Measurements from ENCODE around the gene PLPPR1. TPM values are rescaled to one million over a fixed set of nuclear protein-coding genes. Genes with fewer than 3 reads are reported as not detected.

Gene PLPPR1
- total RNA-seq, 1 experiment from 2014 or later = not detected

DNA sequence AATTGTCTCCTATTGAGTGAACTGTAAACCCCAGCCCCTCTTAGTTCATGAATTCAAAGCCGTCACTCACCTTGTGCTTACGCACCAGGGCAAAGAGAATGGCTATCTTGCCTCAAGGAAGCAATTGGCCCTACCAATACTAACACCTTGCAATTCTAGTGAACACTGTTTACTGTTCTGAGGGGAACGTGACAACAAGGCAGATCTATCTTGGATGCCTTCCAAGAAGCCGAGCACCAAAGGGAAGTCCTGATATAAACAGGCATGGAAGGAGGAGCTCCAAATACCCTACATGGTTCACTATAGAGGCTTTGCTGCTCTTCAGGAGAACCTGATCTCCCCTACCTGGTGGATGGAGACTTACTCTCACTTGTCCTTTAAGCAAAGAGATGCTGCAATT, 1.7 kb upstream of the PLPPR1 start:
- intact Hi-C loops (cut with micrococcal nuclease) = no loop called here
- RAD21 ChIA-PET (ENCODE audit: low non-redundant PET in 1 of 2, low total read pairs in 2 of 2, uncharacterized antibody in 2 of 2, unreplicated experiment in 2 of 2) = no interaction called here
- H3K9me3 ChIP-seq (ENCODE audit: control insufficient read depth in 1 of 2, insufficient read depth in 1 of 2, low read depth in 1 of 2, low read length in 2 of 2) = no peaks in the 10 kb centered on the region
- no peak overlapping the region for H2AFZ ChIP-seq (ENCODE audit: low read depth, low read length, poor library complexity, severe bottlenecking)
- DNase-seq (ENCODE audit: low read depth, low spot score) = no peak
- no peaks in the 10 kb centered on the region for H3K79me2 ChIP-seq (ENCODE audit: insufficient read depth, low read length)
- no peak overlapping the region for H3K27ac ChIP-seq (ENCODE audit: low read depth, low read length)
- H3K4me3 ChIP-seq (replicated peaks in 1 of 2; ENCODE audit: low read depth in 1 of 2, low read length in 2 of 2) = no peak overlapping the region
- BruUV-seq (replicated peaks) = no TSS peak
- POLR2A ChIA-PET = no interaction called here
- H3K4me2 ChIP-seq (ENCODE audit: low read length) = no peak overlapping the region
- CTCF ChIA-PET = no interaction called here
- no peaks in the 10 kb centered on the region for H4K20me1 ChIP-seq (ENCODE audit: insufficient read depth)
- no peak overlapping the region for H3K9ac ChIP-seq (ENCODE audit: low read length)
- no peaks in the 10 kb centered on the region for H3K4me1 ChIP-seq (ENCODE audit: control insufficient read depth in 1 of 2, insufficient read depth in 2 of 2, low read length in 2 of 2)
- ATAC-seq = no peak
- no peak for TF ChIP-seq ELF1 (IDR thresholded peaks at IDR 0.05; ENCODE audit: borderline replicate concordance, low read depth)
- no peaks in the 10 kb centered on the region for H3K27me3 ChIP-seq (ENCODE audit: insufficient read depth, low read length)
- H3K9me2 ChIP-seq (ENCODE audit: insufficient read depth) = no peaks in the 10 kb centered on the region
- no peaks in the 10 kb centered on the region for H3K36me3 ChIP-seq (ENCODE audit: control insufficient read depth in 1 of 2, insufficient read depth in 2 of 2, low read length in 2 of 2)

DNA sequence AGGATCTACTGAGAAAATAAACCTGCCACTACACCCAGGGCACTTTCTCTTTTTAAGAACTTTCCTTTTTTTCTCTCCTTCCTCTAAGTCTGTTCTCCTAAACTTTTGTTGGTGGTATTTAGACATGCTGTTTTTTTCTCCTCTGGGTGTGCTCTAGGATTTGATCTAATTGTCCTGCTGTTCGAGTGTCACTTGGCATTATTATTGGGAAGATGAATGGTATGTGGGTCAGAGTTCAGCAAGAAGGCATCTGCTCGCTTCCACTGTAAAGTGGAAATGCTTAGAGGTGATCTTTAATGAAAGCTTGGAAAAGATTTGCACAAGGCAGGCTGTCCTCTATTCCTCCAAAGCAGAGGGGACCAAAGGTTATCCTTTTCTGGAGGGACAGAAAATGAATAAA, 1.3 kb upstream of the PLPPR1 start:
- intact Hi-C loops (cut with micrococcal nuclease) = no loop called here
- H3K4me1 ChIP-seq (ENCODE audit: control insufficient read depth in 1 of 2, insufficient read depth in 2 of 2, low read length in 2 of 2) = no peaks in the 10 kb centered on the region

More for the DNA sequence above, 1.3 kb upstream of the PLPPR1 start:
- Histone ChIP-seq H3K9ac (ENCODE audit: low read length) (no peak overlapping the region), H3K36me3 (ENCODE audit: control insufficient read depth in 1 of 2, insufficient read depth in 2 of 2, low read length in 2 of 2) (no peaks in the 10 kb centered on the region), H3K9me2 (ENCODE audit: insufficient read depth) (no peaks in the 10 kb centered on the region), H2AFZ (ENCODE audit: low read depth, low read length, poor library complexity, severe bottlenecking) (no peak overlapping the region), H3K27me3 (ENCODE audit: insufficient read depth, low read length) (no peaks in the 10 kb centered on the region), H3K27ac (ENCODE audit: low read depth, low read length) (no peak overlapping the region), H3K79me2 (ENCODE audit: insufficient read depth, low read length) (no peaks in the 10 kb centered on the region), H3K4me3 (replicated peaks in 1 of 2; ENCODE audit: low read depth in 1 of 2, low read length in 2 of 2) (no peak overlapping the region), H4K20me1 (ENCODE audit: insufficient read depth) (no peaks in the 10 kb centered on the region), H3K9me3 (ENCODE audit: control insufficient read depth in 1 of 2, insufficient read depth in 1 of 2, low read depth in 1 of 2, low read length in 2 of 2) (no peaks in the 10 kb centered on the region), H3K4me2 (ENCODE audit: low read length) (no peak overlapping the region)
- no TSS peak for BruUV-seq (replicated peaks)
- DNase-seq (ENCODE audit: low read depth, low spot score) = no peak
- TF ChIP-seq, protein P1, sequence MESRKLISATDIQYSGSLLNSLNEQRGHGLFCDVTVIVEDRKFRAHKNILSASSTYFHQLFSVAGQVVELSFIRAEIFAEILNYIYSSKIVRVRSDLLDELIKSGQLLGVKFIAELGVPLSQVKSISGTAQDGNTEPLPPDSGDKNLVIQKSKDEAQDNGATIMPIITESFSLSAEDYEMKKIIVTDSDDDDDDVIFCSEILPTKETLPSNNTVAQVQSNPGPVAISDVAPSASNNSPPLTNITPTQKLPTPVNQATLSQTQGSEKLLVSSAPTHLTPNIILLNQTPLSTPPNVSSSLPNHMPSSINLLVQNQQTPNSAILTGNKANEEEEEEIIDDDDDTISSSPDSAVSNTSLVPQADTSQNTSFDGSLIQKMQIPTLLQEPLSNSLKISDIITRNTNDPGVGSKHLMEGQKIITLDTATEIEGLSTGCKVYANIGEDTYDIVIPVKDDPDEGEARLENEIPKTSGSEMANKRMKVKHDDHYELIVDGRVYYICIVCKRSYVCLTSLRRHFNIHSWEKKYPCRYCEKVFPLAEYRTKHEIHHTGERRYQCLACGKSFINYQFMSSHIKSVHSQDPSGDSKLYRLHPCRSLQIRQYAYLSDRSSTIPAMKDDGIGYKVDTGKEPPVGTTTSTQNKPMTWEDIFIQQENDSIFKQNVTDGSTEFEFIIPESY (IDR thresholded peaks at IDR 0.05; ENCODE audit: extremely low read depth, insufficient replicate concordance, low read length) = no peak
- TF ChIP-seq CBX3 (IDR thresholded peaks at IDR 0.05; ENCODE audit: low read depth) (no peak), JUND (IDR thresholded peaks at IDR 0.05) (no peak), POLR2A (IDR thresholded peaks at IDR 0.05; ENCODE audit: borderline replicate concordance, extremely low read depth, insufficient read depth, insufficient read length) (no peak), SRF (IDR thresholded peaks at IDR 0.05; ENCODE audit: low read depth) (no peak), SP1 (IDR thresholded peaks at IDR 0.05; ENCODE audit: low read depth) (no peak), SIN3A (IDR thresholded peaks at IDR 0.05; ENCODE audit: low read depth) (no peak), EZH2 (IDR thresholded peaks at IDR 0.05) (no peak), EGR1 (IDR thresholded peaks at IDR 0.05; ENCODE audit: low read depth) (no peak), RAD21 (IDR thresholded peaks at IDR 0.05; ENCODE audit: low read depth) (no peak)
- TF ChIP-seq, protein P2, sequence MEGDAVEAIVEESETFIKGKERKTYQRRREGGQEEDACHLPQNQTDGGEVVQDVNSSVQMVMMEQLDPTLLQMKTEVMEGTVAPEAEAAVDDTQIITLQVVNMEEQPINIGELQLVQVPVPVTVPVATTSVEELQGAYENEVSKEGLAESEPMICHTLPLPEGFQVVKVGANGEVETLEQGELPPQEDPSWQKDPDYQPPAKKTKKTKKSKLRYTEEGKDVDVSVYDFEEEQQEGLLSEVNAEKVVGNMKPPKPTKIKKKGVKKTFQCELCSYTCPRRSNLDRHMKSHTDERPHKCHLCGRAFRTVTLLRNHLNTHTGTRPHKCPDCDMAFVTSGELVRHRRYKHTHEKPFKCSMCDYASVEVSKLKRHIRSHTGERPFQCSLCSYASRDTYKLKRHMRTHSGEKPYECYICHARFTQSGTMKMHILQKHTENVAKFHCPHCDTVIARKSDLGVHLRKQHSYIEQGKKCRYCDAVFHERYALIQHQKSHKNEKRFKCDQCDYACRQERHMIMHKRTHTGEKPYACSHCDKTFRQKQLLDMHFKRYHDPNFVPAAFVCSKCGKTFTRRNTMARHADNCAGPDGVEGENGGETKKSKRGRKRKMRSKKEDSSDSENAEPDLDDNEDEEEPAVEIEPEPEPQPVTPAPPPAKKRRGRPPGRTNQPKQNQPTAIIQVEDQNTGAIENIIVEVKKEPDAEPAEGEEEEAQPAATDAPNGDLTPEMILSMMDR (IDR thresholded peaks at IDR 0.05 in 2 of 3, conservative IDR thresholded peaks at IDR 0.05 in 1 of 3; ENCODE audit: borderline replicate concordance in 1 of 3, insufficient read depth in 1 of 3, low read depth in 2 of 3, low read length in 2 of 3) = no peak
- TF ChIP-seq, protein P3, sequence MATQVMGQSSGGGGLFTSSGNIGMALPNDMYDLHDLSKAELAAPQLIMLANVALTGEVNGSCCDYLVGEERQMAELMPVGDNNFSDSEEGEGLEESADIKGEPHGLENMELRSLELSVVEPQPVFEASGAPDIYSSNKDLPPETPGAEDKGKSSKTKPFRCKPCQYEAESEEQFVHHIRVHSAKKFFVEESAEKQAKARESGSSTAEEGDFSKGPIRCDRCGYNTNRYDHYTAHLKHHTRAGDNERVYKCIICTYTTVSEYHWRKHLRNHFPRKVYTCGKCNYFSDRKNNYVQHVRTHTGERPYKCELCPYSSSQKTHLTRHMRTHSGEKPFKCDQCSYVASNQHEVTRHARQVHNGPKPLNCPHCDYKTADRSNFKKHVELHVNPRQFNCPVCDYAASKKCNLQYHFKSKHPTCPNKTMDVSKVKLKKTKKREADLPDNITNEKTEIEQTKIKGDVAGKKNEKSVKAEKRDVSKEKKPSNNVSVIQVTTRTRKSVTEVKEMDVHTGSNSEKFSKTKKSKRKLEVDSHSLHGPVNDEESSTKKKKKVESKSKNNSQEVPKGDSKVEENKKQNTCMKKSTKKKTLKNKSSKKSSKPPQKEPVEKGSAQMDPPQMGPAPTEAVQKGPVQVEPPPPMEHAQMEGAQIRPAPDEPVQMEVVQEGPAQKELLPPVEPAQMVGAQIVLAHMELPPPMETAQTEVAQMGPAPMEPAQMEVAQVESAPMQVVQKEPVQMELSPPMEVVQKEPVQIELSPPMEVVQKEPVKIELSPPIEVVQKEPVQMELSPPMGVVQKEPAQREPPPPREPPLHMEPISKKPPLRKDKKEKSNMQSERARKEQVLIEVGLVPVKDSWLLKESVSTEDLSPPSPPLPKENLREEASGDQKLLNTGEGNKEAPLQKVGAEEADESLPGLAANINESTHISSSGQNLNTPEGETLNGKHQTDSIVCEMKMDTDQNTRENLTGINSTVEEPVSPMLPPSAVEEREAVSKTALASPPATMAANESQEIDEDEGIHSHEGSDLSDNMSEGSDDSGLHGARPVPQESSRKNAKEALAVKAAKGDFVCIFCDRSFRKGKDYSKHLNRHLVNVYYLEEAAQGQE (IDR thresholded peaks at IDR 0.05; ENCODE audit: low read depth) = no peak
- ChIA-PET CTCF (no interaction called here), RAD21 (ENCODE audit: low non-redundant PET in 1 of 2, low total read pairs in 2 of 2, uncharacterized antibody in 2 of 2, unreplicated experiment in 2 of 2) (no interaction called here), POLR2A (no interaction called here)
- no peak for ATAC-seq
